Left lung (tissue), 10 donors: ENCODE measurements around the gene ACTN1. TPM values are rescaled to one million over a fixed set of nuclear protein-coding genes. Genes with fewer than 3 reads are reported as not detected.
"Not testable (repeated sequence)": the region's sequence is repeated elsewhere in the genome, so short reads cannot be mapped to it uniquely, and the experiment has no call there.

Source experiments
- ATAC-seq: fragments of 200-7000 bp; cut with Tn5 transposase; one replicate; pipeline ENCODE4 v1.9.1; 2020; ENCODE audit warnings: moderate library complexity
- DNase-seq, 4 donors: peaks; one replicate each; pipeline ENCODE4 v3.0.0-alpha.2; 2013 to 2020
- H3K27ac ChIP-seq, 2 donors: fragments of 200-600 bp; sonication (generic) in 1 of 2; one replicate each; pipeline versions ENCODE4 v1.5.0 to v1.8.0; 2020 to 2021
- H3K27me3 ChIP-seq, 2 donors: fragments of 200-600 bp; sonication (generic) in 1 of 2; one replicate each; pipeline versions ENCODE4 v1.5.0 to v1.8.0; 2020 to 2021
- H3K36me3 ChIP-seq, 2 donors: fragments of 200-600 bp; sonication (generic) in 1 of 2; one replicate each; pipeline versions ENCODE4 v1.5.0 to v1.8.0; 2020 to 2021
- H3K4me1 ChIP-seq, 2 donors: fragments of 200-600 bp; one replicate each; pipeline ENCODE4 v1.8.0; 2021
- H3K4me3 ChIP-seq, 2 donors: fragments of 200-600 bp; sonication (generic) in 1 of 2; one replicate each; pipeline versions ENCODE4 v1.5.0 to v1.8.0; 2020 to 2021; ENCODE audit warnings: mild to moderate bottlenecking in 1 of 2
- H3K9me3 ChIP-seq, 2 donors: fragments of 200-600 bp; sonication (generic) in 1 of 2; one replicate each; pipeline versions ENCODE4 v1.5.0 to v1.8.0; 2020 to 2021
- CTCF ChIP-seq, 2 donors: fragments of 200-600 bp; sonication (generic) in 1 of 2; IDR thresholded peaks; one replicate each; pipeline versions ENCODE4 v1.5.0 to v1.8.0; 2021; ENCODE audit warnings: antibody characterized with exemption in 2 of 2
- intact Hi-C, 2 donors: fragments of 100-400 bp; cut with DNase I; formaldehyde crosslinking; loops; one replicate each; pipeline versions ENCODE4 v1.11.2 to v1.14.2; 2022
- polyA plus RNA-seq, 6 donors: library from polyadenylated mRNA; unstranded; fragments of 120-200 nt; gene quantifications; one replicate each; pipeline ENCODE4 v1.2.1, GENCODE V29; 2013; ENCODE audit not compliant: insufficient read length in 6 of 6
- total RNA-seq, 2 donors: library from RNA; stranded (reverse); fragmentation: NEBNext Ultra II Directional; extraction: Animal tissue kit (Norgen Biotek cat#: 25700); gene quantifications; one replicate each; pipeline ENCODE4 v1.2.1, GENCODE V29; 2021
- donor health status: DM: no; HTN: yes; CAD: no.
- donor health status: DM: no; HTN: no; CAD: no.

Gene ACTN1
- total and polyA plus RNA-seq, 8 donors: 125 to 225 (median 146) TPM

DNA sequence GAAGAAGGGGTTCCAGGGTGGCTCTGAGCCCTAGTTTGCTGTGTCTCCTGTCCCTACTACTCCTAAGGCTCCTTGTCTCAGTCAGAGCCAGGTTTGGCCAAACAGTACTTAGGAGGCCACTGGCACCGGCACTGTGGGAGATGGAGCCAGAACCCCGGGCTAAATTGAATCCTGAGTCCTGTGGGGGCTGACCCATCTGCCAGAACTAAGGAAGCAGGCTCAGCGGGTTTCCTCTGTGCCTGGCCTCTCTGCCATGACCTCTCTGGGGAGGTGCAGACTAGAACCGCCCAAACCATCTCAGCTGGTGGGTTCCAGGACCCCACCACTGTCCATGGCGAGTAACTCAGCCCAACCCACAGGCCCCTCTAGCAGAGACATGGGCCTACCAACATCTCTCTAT, 5.5 kb downstream of the ACTN1 start:
- ATAC-seq (no peak), DNase-seq (no peak)
- Histone ChIP-seq H3K9me3 (no peaks in the 10 kb centered on the region), H3K27me3 (no peaks in the 10 kb centered on the region), H3K4me3 (no peak overlapping the region), H3K4me1 (peaks cover 24 to 76% of the 10 kb centered on the region in 2 donors), H3K36me3 (peaks cover 0 to 28% of the 10 kb centered on the region in 2 donors), H3K27ac (no peak overlapping the region)
- no peak for TF ChIP-seq CTCF (IDR thresholded peaks at IDR 0.05)
- intact Hi-C loops: no loop called here

DNA sequence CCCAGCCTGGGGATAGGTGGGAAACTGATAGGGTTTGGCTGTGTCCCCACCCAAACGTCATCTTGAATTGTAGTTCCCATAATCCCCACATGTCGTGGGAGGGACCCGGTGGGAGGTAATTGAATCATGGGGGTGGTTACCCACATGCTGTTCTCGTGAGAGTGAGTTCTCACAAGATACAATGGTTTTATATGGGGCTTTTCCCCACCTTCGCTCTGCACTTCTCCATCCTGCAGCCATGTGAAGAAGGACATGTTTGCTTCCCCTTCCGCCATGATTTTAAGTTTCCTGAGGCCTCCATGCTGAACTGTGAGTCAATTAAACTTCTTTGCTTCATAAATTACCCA, 5.9 kb downstream of the ACTN1 start:
- DNase-seq, H3K9me3 ChIP-seq, H3K27me3 ChIP-seq, intact Hi-C loops, H3K27ac ChIP-seq, ATAC-seq, H3K4me3 ChIP-seq: not testable (repeated sequence)
- Histone ChIP-seq H3K36me3 (peaks cover 0 to 28% of the 10 kb centered on the region in 2 donors), H3K4me1 (peaks cover 24 to 81% of the 10 kb centered on the region in 2 donors)

DNA sequence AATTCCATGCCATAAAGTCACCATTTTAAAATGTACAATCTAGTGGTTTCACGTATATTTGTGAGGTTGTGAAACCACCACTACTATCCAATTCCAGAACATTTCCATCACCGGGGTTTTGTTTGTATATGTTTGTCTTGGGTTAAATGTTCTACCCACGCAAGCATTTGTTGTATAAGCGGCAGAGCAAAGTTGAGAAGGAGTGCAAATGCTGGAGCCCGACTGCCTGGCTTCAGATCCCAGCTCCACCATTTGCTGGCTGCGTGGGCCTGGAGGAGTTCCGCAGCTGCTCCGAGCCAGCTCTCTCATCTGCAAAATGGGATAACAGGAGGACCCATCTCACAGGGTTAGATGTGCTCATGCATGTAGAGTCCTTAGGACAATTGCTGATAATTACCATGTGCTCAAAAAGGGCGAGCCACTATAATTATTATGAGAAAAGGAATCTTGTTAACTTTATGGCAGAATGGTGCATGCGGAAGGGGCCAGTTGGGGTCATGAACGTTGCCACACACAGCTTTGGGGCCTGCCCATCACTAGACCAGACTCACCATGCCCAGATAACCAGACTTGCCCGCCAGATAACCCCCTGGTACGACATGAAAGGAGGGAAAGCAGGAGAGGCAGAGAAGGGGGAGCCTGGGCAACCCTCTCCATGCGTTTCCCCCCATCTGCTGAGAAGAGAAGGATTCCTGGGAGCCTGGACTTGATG, 6.4 kb downstream of the ACTN1 start:
- H3K9me3 ChIP-seq: no peaks in the 10 kb centered on the region
- no peaks in the 10 kb centered on the region for H3K27me3 ChIP-seq
- DNase-seq (no peak), ATAC-seq (no peak)
- H3K4me3 ChIP-seq: no peak overlapping the region
- H3K27ac ChIP-seq: no peak overlapping the region
- peaks cover 24 to 83% of the 10 kb centered on the region in 2 donors for H3K4me1 ChIP-seq
- TF ChIP-seq CTCF (IDR thresholded peaks at IDR 0.05): no peak
- peaks cover 0 to 28% of the 10 kb centered on the region in 2 donors for H3K36me3 ChIP-seq
- intact Hi-C loops: no loop called here

DNA sequence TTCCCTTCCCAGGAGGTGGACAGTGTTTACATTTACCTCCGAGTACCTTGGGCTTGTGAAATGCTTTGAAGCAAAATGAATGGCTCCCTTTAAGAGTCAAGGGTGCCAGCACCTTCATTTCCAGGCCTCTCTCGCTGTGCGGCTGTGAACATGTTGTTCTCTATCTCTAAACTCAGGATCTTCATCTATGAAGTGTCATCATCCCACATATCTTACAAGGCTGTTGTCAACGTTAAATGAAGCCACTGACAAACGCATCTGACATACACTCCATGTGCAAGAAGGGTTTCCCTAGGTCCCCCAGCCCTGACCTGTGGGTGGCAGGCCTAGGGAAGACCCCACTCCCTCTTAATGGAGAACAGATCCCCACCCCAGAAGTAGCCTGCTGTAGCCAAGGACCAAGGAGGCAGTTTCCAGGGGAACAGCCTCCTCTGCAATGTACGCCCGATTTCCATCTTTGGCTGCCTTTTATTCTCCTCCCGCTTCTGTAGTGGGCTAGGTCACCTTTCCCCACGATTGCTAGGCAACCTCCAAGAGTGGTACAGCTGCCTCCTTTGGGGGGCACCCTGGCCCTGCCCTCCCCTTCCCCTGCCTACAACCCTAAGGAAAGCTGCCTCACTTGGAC, 7.6 kb downstream of the ACTN1 start:
- no peak for TF ChIP-seq CTCF (IDR thresholded peaks at IDR 0.05)
- peaks cover 28 to 83% of the 10 kb centered on the region in 2 donors for H3K4me1 ChIP-seq

DNA sequence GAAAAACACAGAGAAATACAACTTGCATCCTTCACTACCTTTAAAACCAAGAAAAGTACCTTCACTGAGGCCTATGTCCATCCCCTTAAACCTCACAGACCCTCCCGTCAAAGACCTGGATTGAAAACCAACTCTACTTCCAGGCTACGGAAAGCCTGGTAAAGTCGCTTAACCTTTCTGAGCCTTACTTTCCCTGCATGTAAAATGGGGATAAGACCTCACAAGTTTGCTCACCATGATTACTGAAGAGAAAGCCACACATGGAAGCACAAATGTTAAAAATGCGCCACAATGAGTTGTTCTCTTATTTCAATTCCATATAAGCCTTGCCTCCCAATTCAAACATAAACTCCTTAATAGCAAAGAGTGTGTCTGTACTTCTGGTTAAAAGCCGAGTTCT, 8.4 kb downstream of the ACTN1 start:
- H3K36me3 ChIP-seq: peaks cover 0 to 28% of the 10 kb centered on the region in 2 donors
- no peaks in the 10 kb centered on the region for H3K27me3 ChIP-seq
- no peaks in the 10 kb centered on the region for H3K9me3 ChIP-seq
- TF ChIP-seq CTCF (IDR thresholded peaks at IDR 0.05): no peak
- H3K4me1 ChIP-seq: peaks cover 29 to 83% of the 10 kb centered on the region in 2 donors
- ATAC-seq (no peak), DNase-seq (no peak)
- H3K27ac ChIP-seq: peak overlapping the region in 1 of 2 donors; percentile 35
- intact Hi-C loops: no loop called here
- no peak overlapping the region for H3K4me3 ChIP-seq

More for the DNA sequence above, 7.6 kb downstream of the ACTN1 start:
- Histone ChIP-seq H3K27me3 (no peaks in the 10 kb centered on the region), H3K27ac (peak overlapping the region in 1 of 2 donors; percentile 35), H3K4me3 (no peak overlapping the region), H3K9me3 (no peaks in the 10 kb centered on the region), H3K36me3 (peaks cover 0 to 28% of the 10 kb centered on the region in 2 donors)
- ATAC-seq (peak; percentile 47), DNase-seq (no peak)
- intact Hi-C loops: no loop called here
